GM13976 (cell line): ENCODE measurements around the gene FAM83B.

Experiments
- DNase-seq: peaks from one replicate; pipeline ENCODE4 v3.0.0; 2012; ENCODE audit warnings: low spot score
- in situ Hi-C: fragments of 300-500 bp; cut with MboI; formaldehyde crosslinking; loops from one replicate; pipeline ENCODE4 v1.12.0; 2022; ENCODE audit warnings: low sequenced_read_pairs, mixed read lengths, inconsistent platforms; ENCODE audit not compliant: unreplicated experiment
- TF ChIP-seq, protein P1 (sequence below): IDR thresholded peaks from 2 replicates; pipeline ENCODE4 v1.5.1; 2012; ENCODE audit warnings: borderline replicate concordance, mild to moderate bottlenecking; ENCODE audit not compliant: insufficient read depth; ENCODE audit errors: extremely low read depth, missing control alignments, control extremely low read depth

FAM83B gene

DNA sequence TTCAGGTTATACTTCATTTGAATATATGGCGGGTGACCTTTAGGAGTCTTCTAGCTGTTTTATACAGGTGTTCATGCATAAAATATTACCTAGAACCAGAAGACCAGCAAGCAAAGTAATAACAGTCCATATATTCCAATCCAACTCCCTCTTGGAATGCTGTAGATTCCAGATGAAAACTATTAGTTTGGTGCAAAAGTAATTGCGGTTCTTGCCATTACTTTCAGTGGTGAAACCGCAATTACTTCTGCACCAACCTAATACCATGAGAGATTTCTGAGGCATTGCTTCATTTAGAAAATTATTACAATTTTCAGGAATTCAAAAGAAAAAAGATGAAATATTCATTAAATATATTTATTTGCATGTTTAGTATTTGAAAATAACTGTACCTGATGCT, 62.6 kb downstream of the FAM83B start:
- TF ChIP-seq, protein P1, sequence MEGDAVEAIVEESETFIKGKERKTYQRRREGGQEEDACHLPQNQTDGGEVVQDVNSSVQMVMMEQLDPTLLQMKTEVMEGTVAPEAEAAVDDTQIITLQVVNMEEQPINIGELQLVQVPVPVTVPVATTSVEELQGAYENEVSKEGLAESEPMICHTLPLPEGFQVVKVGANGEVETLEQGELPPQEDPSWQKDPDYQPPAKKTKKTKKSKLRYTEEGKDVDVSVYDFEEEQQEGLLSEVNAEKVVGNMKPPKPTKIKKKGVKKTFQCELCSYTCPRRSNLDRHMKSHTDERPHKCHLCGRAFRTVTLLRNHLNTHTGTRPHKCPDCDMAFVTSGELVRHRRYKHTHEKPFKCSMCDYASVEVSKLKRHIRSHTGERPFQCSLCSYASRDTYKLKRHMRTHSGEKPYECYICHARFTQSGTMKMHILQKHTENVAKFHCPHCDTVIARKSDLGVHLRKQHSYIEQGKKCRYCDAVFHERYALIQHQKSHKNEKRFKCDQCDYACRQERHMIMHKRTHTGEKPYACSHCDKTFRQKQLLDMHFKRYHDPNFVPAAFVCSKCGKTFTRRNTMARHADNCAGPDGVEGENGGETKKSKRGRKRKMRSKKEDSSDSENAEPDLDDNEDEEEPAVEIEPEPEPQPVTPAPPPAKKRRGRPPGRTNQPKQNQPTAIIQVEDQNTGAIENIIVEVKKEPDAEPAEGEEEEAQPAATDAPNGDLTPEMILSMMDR = no peak
- in situ Hi-C loops = no loop called here
- DNase-seq = no peak

DNA sequence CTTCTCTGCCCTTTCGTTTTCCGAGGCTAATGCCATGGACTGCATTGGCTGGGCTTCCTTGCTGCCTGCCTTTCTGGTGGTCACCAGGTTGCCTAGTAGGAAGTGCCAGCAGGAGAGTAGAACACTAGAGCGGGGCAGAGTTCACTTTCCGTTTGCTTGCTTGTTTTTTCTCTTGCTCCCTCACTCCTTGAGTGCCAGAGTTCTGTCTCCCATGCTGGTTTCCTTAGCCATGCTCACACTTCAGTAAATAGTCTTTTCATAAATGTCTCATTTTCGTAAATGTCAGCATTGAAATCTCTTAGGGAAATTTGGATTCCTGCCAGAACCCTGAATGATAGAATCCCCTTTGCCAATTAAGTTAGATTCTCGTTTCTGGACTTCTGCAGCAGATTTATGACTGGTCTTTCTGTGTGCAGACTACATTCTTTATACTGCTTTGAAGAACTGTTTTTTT, 63.9 kb downstream of the FAM83B start:
- in situ Hi-C loops = no loop called here
- no peak for DNase-seq
- TF ChIP-seq, protein P1 = no peak

DNA sequence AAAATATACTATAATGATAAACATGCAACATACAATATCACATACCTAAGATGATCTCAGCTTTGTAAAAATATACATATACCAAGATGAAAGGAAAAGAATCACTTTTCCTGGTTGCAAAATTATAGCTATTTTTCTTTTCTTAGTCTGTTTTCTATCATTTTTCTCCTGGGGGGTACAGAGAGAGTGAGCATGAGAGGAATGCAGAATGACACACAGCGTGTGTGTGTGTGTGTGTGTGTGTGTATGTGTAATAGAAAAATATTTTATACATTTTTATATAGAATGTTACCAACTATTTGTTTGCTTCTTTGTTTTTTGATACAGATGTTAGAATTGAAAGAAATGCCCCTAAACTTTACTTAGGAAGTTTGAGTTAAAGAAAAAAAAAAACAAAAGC, 64.3 kb downstream of the FAM83B start:
- DNase-seq = no peak
- TF ChIP-seq, protein P1 = no peak

GRCh38 chr6:54913211-54913610, 66.6 kb downstream of the FAM83B start:
- in situ Hi-C loops = no loop called here
- TF ChIP-seq, protein P1 = no peak
- DNase-seq = no peak

More for the DNA sequence above, 64.3 kb downstream of the FAM83B start:
- in situ Hi-C loops = no loop called here

DNA sequence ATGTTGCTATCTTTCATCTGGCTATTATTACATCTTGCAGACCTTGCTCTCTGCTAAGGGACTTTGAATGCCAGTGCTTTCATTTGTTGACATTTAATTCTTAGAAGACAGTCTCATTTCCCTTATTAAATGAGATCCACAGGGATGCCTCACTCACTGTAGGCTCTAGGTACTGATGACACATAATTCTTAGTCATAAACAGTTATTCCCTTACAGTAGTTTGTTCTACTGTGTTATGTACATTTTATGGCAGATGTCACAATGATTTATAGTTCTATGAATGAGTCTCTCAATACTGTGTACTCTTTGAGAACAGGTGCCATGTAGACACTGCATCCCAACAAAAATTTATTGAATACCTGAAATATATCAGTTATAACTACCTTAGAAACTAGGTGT, 70.3 kb downstream of the FAM83B start:
- in situ Hi-C loops = no loop called here
- TF ChIP-seq, protein P1 = no peak
- no peak for DNase-seq

DNA sequence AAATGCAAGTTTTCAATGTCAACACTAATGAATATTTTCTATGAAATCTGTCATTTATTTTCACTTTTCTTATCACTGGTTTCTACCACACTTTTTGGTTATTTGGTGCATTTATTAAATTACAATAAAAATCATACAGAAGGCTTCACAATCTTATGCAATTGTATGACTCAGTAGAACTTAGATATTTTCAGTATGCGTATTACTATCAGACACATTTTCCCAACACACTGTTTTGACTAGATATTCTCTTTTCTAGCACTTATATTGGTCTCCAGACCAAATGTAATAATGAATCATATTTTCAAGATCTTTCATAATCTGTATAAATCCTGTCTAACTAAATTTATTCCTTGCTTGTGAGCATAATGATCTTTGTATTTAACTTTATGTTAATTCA, 74.1 kb downstream of the FAM83B start:
- TF ChIP-seq, protein P1 = no peak
- in situ Hi-C loops = no loop called here
- DNase-seq = no peak

DNA sequence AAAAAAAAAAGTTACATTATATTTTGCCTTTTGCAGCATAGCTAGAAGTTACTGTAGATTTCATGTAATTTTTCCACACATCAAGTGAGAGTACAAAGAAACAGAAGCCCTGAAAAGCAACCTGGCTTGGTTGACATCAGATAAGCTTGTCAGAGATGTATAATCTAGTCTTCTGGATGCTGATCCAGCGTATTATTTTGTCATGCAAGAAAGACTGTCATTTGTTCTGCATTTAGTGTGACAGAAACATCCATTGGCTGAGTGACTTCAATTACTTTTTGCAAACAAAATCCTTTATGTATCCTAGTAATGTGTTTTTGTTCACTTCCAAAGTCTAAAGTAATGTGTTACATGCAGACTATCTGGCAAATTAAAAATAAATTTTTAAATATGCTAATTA, 75.3 kb downstream of the FAM83B start:
- DNase-seq = no peak
- TF ChIP-seq, protein P1 = no peak
- in situ Hi-C loops = no loop called here
